ENCODE results near the gene NCOR1. TPM values are rescaled to one million over a fixed set of nuclear protein-coding genes. Genes with fewer than 3 reads are reported as not detected.
"Not testable (repeated sequence)": the region's sequence is repeated elsewhere in the genome, so short reads cannot be mapped to it uniquely, and the experiment has no call there.

The NCOR1 gene
- polyA plus RNA-seq, 1 donor from 2014 or later, result 166 TPM

DNA sequence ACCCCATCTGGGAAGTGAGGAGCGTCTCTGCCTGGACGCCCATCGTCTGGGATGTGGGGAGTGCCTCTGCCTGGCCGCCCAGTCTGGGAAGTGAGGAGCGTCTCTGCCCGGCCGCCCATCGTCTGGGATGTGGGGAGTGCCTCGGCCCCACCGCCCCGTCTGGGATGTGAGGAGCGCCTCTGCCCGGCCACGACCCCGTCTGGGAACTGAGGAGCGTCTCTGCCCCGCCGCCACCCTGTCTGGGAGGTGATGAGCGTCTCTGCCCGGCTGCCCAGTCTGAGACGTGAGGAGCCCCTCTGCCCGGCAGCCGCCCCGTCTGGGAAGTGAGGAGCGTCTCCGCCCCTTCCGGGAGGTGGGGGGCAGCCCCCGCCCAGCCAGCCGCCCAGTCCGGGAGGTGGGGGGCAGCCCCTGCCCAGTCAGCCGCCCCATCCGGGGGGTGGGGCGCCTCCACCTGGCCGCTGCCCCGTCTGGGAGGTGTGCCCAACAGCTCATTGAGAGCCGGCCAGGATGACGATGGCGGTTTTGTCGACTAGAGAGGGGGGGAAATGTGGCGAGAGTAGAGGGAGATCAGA, 69.9 kb downstream of the NCOR1 start:
- H3K9me3 Mint-ChIP-seq, H3K4me3 Mint-ChIP-seq, H3K4me1 Mint-ChIP-seq, H3K27ac Mint-ChIP-seq, H3K36me3 Mint-ChIP-seq, H3K27me3 Mint-ChIP-seq: not testable (repeated sequence)

DNA sequence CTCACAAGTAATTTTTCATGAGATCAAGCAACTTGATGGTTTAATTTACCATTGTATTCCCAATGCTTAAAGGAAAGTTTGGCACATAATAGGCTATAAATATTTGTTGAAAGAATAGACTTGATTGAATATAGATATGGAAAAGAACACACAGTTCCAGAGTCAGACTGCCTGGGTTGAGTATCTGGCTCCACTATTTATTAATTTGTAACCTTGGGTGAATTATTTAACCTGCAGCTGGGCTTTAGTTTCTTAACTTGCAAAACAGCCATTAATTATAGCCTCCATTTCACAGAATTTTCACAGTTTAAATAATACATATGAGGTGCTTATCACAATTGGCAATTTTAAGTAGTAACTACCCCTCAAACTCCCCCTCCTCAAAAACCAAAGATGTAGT, 73.6 kb downstream of the NCOR1 start:
- H3K36me3 Mint-ChIP-seq, result peaks cover 8% of the 10 kb centered on the region
- no peak overlapping the region for H3K4me3 Mint-ChIP-seq
- H3K9me3 Mint-ChIP-seq, result no peaks in the 10 kb centered on the region
- no peaks in the 10 kb centered on the region for H3K27me3 Mint-ChIP-seq
- H3K4me1 Mint-ChIP-seq, result peaks cover 0 to 2% (median 0%) of the 10 kb centered on the region in 3 donors
- H3K27ac Mint-ChIP-seq, result no peak overlapping the region

DNA sequence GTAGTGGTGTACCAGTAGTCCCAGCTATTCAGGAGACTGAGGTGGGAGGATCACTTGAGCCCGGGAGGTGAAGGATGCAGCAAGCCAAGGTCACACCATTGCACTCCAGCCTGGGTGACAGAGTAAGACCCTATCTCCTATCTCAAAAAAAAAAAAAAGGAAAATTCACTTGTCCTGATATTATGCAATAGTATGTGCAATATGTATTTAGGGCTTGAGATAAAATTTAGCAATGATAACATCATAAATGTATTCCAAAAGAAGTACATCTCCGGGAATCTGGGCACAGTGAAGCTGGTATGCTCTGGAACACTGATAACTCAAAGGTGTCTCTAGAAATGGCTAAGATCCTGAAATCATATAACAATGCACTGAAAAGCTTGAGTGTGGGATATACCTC, 74.5 kb downstream of the NCOR1 start:
- peak overlapping the region in 1 of 3 donors; percentile 2 for H3K27ac Mint-ChIP-seq
- H3K4me1 Mint-ChIP-seq, result peaks cover 0 to 2% (median 0%) of the 10 kb centered on the region in 3 donors
- H3K36me3 Mint-ChIP-seq, result peaks cover 8% of the 10 kb centered on the region
- H3K9me3 Mint-ChIP-seq, result no peaks in the 10 kb centered on the region
- no peaks in the 10 kb centered on the region for H3K27me3 Mint-ChIP-seq
- H3K4me3 Mint-ChIP-seq, result no peak overlapping the region

DNA sequence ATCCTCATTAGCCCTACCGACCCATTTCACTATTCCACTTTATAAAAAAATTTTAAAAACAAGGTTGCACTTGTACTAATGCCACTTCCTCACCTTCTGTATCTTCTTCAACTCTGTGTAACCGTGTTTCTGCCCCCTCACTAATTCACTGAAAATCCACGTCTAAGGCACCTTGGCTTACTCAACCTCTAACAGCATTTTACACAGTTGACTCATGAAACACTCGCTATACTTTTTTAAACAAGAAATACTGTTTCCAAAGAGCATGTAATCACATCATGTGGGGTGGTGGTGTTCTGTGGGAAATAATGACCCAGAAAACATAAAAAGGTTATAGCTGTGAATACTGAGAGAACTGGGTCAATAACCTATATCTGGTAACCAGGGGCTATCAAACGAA, 79.9 kb downstream of the NCOR1 start:
- no peaks in the 10 kb centered on the region for H3K4me1 Mint-ChIP-seq
- H3K36me3 Mint-ChIP-seq, result no peaks in the 10 kb centered on the region

DNA sequence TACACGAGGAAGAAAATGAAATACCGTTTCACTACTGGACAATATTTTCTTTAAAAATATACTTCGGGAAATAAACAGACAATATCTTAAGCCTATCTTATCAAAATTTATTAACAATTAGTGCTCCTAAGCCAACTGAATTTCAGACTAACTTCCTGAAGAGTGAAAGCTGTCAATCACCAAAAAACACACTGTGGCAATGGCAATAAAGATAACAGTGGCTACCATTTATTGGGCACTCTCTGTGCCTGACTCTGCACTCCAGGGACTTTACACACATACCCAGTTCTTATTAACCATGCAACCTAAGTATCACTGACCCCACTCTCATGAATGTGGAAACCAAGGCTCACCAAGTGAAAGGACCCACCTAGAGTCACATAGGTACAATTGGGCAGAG, 83.7 kb downstream of the NCOR1 start:
- H3K27me3 Mint-ChIP-seq, result no peaks in the 10 kb centered on the region

More for the DNA sequence above, 79.9 kb downstream of the NCOR1 start:
- Mint-ChIP-seq H3K27ac (peak overlapping the region in 1 of 3 donors; percentile 86), H3K27me3 (no peaks in the 10 kb centered on the region), H3K9me3 (no peaks in the 10 kb centered on the region), H3K4me3 (no peak overlapping the region)

DNA sequence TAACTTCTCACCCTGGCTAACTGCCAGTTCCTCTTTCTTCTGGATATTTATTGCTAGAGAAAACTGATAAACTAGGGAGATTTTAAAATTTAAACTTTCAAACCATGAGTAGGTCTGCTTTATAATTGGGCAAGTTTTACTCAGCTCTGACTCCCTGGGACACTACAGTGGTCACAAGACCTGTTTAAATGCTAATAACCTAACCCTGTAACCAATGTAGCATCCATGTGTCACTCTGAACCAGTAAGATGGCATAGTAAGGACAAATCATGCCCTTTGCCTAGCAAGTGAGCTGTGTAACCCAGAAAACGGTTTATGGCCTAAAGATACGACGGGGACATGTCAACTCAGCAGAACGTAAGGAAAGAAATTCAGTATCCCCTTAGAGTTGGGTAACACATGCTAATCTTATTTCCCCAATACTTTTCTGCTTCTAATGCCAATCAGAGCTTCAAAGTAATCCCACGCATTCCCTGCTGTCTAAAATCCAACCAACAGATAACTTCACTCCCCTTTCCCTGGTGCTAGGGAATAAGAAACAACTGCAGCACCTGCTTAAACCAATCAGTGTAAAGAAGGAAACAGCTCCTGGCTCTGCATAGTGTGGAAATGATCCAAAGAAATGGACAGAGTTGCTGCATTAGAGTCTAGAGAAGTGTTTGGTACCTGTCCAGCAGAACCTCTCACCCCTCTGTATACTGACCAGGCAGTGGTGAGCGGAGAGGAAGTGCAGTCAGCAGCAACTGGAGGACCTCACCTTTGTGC, 85.7 kb downstream of the NCOR1 start:
- no peaks in the 10 kb centered on the region for H3K9me3 Mint-ChIP-seq
- no peaks in the 10 kb centered on the region for H3K27me3 Mint-ChIP-seq
- no peak overlapping the region for H3K4me3 Mint-ChIP-seq
- peaks cover 2% of the 10 kb centered on the region for H3K36me3 Mint-ChIP-seq
- H3K4me1 Mint-ChIP-seq, result peaks cover 0 to 1% (median 0%) of the 10 kb centered on the region in 3 donors
- peak overlapping the region in 2 of 3 donors; percentile 5 to 53 for H3K27ac Mint-ChIP-seq

More for the DNA sequence above, 83.7 kb downstream of the NCOR1 start:
- no peaks in the 10 kb centered on the region for H3K36me3 Mint-ChIP-seq
- H3K4me1 Mint-ChIP-seq, result no peaks in the 10 kb centered on the region
- H3K4me3 Mint-ChIP-seq, result no peak overlapping the region
- H3K27ac Mint-ChIP-seq, result no peak overlapping the region
- no peaks in the 10 kb centered on the region for H3K9me3 Mint-ChIP-seq

DNA sequence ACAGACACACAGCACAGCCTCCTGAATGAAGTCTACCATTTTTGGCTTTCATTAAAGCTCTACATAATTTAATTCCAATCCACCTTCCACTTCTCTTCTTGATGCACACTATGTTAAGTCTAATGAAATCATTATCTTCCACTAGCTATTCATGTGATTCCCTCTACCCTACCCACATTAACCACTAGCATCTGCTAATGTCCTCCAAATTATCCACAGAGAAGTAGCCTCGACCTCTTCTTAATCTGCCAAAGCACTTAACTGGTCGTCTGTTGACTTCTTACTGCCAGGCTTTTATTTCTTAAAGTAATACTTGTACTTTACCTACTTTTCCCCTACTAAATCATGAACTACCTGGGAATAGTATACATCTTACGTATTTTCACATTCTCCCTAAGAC, 91.8 kb downstream of the NCOR1 start:
- no peak overlapping the region for H3K4me3 Mint-ChIP-seq
- H3K36me3 Mint-ChIP-seq, result peaks cover 16% of the 10 kb centered on the region
- no peak overlapping the region for H3K27ac Mint-ChIP-seq
- peaks cover 0 to 6% (median 0%) of the 10 kb centered on the region in 3 donors for H3K4me1 Mint-ChIP-seq
- no peaks in the 10 kb centered on the region for H3K27me3 Mint-ChIP-seq
- H3K9me3 Mint-ChIP-seq, result no peaks in the 10 kb centered on the region

DNA sequence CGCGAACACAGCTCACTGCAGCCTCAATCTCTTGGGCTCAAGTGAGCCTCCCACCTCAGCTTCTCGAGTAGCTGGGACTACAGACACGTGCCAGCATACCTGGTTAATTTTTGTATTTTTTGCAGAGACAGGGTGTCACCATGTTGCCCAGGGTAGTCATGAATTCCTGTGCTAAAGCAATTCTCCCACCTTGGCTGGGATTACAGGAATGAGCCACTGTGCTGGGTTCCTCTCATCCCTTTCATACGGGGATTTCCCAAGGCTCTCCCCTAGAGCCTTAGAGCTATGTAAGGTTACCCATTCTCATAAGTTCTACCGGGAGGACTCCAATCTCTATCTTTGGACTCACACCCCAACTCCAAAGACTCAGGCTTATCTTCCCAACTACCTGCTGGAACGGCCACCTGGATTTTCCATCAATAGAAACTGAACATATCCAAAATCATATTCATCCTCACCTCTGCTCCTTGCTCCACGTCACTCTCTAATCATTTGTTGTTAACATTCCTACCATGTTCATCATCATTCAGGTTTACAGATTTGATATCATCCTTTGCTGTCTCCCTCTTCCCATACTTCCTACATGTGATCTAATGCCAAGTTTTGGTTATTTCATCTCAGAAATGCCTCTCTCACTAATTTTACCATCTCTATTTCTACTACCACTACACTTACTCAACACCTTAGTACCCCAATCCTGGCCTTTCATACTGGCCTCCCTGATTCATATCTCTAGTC, 92.5 kb downstream of the NCOR1 start:
- Mint-ChIP-seq H3K4me3 (no peak overlapping the region), H3K36me3 (peaks cover 21% of the 10 kb centered on the region), H3K27me3 (no peaks in the 10 kb centered on the region), H3K27ac (peak overlapping the region in 1 of 3 donors; percentile 21), H3K4me1 (peaks cover 0 to 6% (median 0%) of the 10 kb centered on the region in 3 donors), H3K9me3 (peaks cover 0 to 4% (median 1%) of the 10 kb centered on the region in 3 donors)

DNA sequence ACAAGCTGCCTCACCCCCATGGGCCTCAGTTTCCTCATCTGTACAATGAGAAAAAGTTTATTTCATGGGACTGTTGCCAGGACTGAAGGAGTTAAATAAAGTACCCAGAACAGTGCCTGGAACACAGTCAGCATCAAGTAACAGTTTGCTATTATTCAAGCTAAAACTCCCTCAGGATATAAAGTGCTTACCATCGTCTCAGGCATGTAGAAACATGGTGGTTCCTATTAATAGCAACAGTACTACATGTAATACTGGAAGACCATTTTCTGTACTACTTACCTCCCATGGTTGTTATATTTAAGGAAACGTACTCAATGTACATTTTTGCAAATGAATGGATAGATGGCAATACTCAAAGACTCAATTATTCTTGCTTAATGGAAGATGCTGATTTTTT, 93.4 kb downstream of the NCOR1 start:
- Mint-ChIP-seq H3K4me1 (peaks cover 0 to 6% (median 0%) of the 10 kb centered on the region in 3 donors), H3K4me3 (no peak overlapping the region), H3K36me3 (peaks cover 26% of the 10 kb centered on the region), H3K9me3 (peaks cover 0 to 6% (median 1%) of the 10 kb centered on the region in 3 donors), H3K27ac (no peak overlapping the region), H3K27me3 (no peaks in the 10 kb centered on the region)

DNA sequence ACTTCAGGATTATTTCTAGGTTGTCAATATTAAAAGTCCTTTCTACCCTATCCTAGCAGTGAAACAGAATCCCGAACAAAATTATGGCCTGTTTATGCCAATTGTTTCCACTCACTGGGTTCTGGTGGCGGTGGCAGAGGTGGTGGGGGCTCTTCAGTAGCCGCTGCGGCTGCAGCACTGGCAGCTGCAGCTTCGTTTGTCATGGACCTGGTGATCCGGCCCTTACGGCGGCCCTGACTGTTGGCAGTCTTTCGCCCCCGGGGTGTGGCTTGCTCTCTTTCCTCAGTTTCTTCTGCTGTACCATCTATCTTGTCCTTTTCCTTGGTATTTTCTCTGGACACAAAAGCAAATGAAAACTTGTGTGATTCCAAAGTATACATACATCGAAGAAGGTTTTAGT, 94.4 kb downstream of the NCOR1 start:
- Mint-ChIP-seq H3K4me3 (no peak overlapping the region), H3K9me3 (peaks cover 0 to 11% (median 1%) of the 10 kb centered on the region in 3 donors), H3K4me1 (peaks cover 0 to 4% (median 0%) of the 10 kb centered on the region in 3 donors), H3K36me3 (peaks cover 35% of the 10 kb centered on the region), H3K27me3 (no peaks in the 10 kb centered on the region), H3K27ac (no peak overlapping the region)

DNA sequence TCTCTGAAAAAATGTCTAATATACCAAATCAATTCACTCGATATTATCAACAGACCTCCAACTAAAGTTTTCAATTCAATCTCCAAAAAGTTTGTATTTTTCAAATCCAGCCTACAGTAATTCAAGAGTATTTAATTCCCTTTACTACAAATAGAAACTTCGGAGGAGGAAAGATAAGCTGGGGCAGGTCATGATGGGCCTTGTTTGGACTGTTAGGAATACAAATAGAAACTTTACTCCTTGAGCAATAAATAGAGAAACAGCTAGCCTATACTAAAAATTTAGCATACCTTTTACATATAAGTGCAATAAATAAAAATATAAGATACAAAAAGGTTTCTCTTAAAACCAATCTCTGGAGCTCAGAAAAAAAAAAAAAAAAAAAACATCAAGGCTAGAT, 98.2 kb downstream of the NCOR1 start:
- peaks cover 43% of the 10 kb centered on the region for H3K36me3 Mint-ChIP-seq
- no peak overlapping the region for H3K4me3 Mint-ChIP-seq
- peaks cover 0 to 3% (median 0%) of the 10 kb centered on the region in 3 donors for H3K4me1 Mint-ChIP-seq
- H3K27me3 Mint-ChIP-seq, result no peaks in the 10 kb centered on the region
- peaks cover 3 to 19% (median 4%) of the 10 kb centered on the region in 3 donors for H3K9me3 Mint-ChIP-seq
- H3K27ac Mint-ChIP-seq, result no peak overlapping the region

DNA sequence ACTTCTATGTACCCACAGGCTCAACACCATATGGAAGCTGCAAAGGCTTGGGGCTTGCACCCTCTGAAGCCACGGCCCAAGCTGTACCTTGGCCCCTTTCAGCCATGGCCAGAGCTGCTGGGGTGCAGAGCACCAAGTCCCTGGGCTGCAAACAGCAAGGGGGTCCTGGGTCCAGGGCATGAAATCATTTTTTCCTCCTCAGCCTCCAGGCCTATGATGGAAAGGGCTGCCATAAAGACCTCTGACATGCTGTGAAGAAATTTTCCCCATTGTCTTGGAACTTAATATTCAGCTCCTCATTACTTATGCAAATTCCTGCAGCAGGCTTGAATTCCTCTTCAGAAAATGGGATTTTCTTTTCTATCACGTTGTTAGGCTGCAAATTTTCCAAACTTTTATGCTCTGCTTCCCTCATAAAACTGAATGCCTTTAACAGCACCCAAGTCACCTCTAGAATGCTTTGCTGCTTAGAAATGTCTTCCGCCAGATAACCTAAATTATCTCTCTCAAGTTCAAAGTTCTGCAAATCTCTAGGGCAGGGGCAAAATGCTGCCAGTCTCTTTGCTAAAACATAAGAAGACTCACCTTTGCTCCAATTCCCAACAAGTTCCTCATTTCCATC, 100.1 kb downstream of the NCOR1 start:
- H3K4me3 Mint-ChIP-seq, H3K27me3 Mint-ChIP-seq, H3K4me1 Mint-ChIP-seq: not testable (repeated sequence)
- H3K9me3 Mint-ChIP-seq, result peaks cover 3 to 19% (median 4%) of the 10 kb centered on the region in 3 donors
- H3K36me3 Mint-ChIP-seq, result peaks cover 43% of the 10 kb centered on the region
- H3K27ac Mint-ChIP-seq, result peak overlapping the region; percentile 39 to 82 (median 59)

DNA sequence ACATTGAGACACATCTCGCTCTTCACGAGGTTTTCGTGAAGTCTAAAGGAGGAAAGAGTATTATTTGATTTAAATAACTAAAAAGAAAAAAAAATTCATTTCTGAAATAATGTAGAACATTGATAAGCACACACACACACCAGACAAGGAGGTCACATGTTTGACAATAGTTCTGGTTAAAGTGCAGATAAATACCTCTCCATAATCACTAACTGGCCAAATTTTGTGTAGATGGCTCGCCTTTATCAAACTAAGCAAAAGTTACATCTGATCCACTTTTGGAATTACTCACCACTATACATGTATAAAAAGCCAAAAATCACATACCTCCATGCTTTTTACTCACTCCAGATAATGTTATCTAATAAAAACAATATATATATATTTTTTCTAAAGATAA, 106.5 kb downstream of the NCOR1 start:
- H3K27ac Mint-ChIP-seq, result no peak overlapping the region
- H3K9me3 Mint-ChIP-seq, result no peaks in the 10 kb centered on the region
- H3K36me3 Mint-ChIP-seq, result peaks cover 10% of the 10 kb centered on the region
- no peak overlapping the region for H3K4me3 Mint-ChIP-seq
- no peaks in the 10 kb centered on the region for H3K27me3 Mint-ChIP-seq
- no peaks in the 10 kb centered on the region for H3K4me1 Mint-ChIP-seq

DNA sequence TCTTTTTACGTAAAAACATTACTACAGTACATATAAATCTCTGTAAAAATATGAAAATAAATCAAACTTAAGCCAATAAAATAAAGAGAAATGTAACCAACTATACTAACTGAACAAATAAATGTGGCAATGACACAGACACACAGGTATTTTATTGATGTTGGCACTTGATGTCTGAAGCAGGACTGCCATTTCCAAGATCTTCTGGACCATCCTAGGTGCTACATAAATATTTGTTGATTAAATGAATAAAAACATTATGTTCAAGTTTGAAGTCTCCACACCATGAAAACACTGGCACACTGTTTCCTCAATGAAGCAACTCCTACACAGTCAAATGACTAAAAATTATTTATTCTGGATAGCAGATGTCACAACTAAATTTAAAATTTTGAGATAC, 106.9 kb downstream of the NCOR1 start:
- H3K9me3 Mint-ChIP-seq, result no peaks in the 10 kb centered on the region
- no peaks in the 10 kb centered on the region for H3K4me1 Mint-ChIP-seq
- no peak overlapping the region for H3K4me3 Mint-ChIP-seq
- H3K27me3 Mint-ChIP-seq, result no peaks in the 10 kb centered on the region
- peaks cover 10% of the 10 kb centered on the region for H3K36me3 Mint-ChIP-seq
- no peak overlapping the region for H3K27ac Mint-ChIP-seq

DNA sequence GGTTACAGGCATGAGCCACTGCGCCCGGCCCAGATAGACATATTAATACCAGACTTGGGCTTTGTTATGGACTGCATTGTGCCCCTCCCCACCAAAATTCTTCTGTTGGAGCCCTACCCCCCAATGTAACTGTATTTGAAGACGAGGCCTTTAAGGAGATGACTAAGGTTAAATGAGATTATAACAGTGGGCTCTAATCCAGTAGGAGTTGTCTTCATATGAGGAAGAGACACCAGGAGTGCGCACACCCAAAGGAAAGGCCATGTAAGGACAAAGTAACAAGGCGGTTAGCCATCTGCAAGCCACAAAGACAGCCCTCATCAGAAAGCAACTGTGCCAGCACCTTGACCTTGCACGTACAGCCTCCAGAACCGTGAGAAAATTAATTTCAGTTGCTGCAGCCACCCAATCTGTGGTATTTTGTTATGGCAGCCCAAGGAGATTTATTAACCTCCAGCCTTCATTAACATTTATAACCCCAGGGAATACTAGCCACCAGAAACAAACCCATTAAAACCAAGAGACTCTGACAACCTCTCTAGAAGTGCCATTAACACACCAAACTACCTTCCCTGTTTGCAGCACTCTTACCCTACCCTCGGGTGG, 108.1 kb downstream of the NCOR1 start:
- Mint-ChIP-seq H3K27me3 (no peaks in the 10 kb centered on the region), H3K36me3 (peaks cover 12% of the 10 kb centered on the region), H3K4me1 (no peaks in the 10 kb centered on the region), H3K4me3 (no peak overlapping the region), H3K27ac (no peak overlapping the region), H3K9me3 (no peaks in the 10 kb centered on the region)
